ENCODE data around the gene GRK1.

The GRK1 gene

GRCh38 chr13:113649212-113649611, 17.8 kb upstream of the GRK1 start:
- no peak overlapping the region for H3K4me3 ChIP-seq (ENCODE audit: low read depth, low read length)
- in situ Hi-C loops (cut with HindIII; ENCODE audit: low sequenced_read_pairs) = no loop called here
- DNase-seq (ENCODE audit: low read depth) = no peak

GRCh38 chr13:113650275-113650674, 16.7 kb upstream of the GRK1 start:
- DNase-seq (ENCODE audit: low read depth) = no peak
- TF ChIP-seq CTCF (IDR thresholded peaks at IDR 0.05; ENCODE audit: low read depth, low read length, missing control alignments) = no peak
- in situ Hi-C loops (cut with HindIII; ENCODE audit: low sequenced_read_pairs) = no loop called here

More at GRCh38 chr13:113649212-113649611, 17.8 kb upstream of the GRK1 start:
- no peak for TF ChIP-seq CTCF (IDR thresholded peaks at IDR 0.05; ENCODE audit: low read depth, low read length, missing control alignments)

GRCh38 chr13:113650731-113651148, 16.3 kb upstream of the GRK1 start:
- no peak for TF ChIP-seq CTCF (IDR thresholded peaks at IDR 0.05; ENCODE audit: low read depth, low read length, missing control alignments)
- in situ Hi-C loops (cut with HindIII; ENCODE audit: low sequenced_read_pairs) = no loop called here
- H3K4me3 ChIP-seq (ENCODE audit: low read depth, low read length) = no peak overlapping the region
- no peak for DNase-seq (ENCODE audit: low read depth)

More at GRCh38 chr13:113650275-113650674, 16.7 kb upstream of the GRK1 start:
- no peak overlapping the region for H3K4me3 ChIP-seq (ENCODE audit: low read depth, low read length)

- H3K4me3 ChIP-seq (ENCODE audit: low read depth, low read length) = no peak overlapping the region
- in situ Hi-C loops (cut with HindIII; ENCODE audit: low sequenced_read_pairs) = no loop called here
- no peak for TF ChIP-seq CTCF (IDR thresholded peaks at IDR 0.05; ENCODE audit: low read depth, low read length, missing control alignments)
- DNase-seq (ENCODE audit: low read depth) = no peak
These were observed 15.3 kb upstream of the GRK1 start for GRCh38 chr13:113651511-113652403.

- in situ Hi-C loops (cut with HindIII; ENCODE audit: low sequenced_read_pairs) = no loop called here
- DNase-seq (ENCODE audit: low read depth) = no peak
- TF ChIP-seq CTCF (IDR thresholded peaks at IDR 0.05; ENCODE audit: low read depth, low read length, missing control alignments) = no peak
These were observed 14.4 kb upstream of the GRK1 start for GRCh38 chr13:113652404-113653263.

More at GRCh38 chr13:113652404-113653263, 14.4 kb upstream of the GRK1 start:
- no peak overlapping the region for H3K4me3 ChIP-seq (ENCODE audit: low read depth, low read length)

Measured in astrocyte of the cerebellum (primary cell).